HG02852 (cell line): ENCODE measurements around the gene CMTM1.

Source experiments
- ATAC-seq: cut with Tn5 transposase; IDR thresholded peaks from one replicate; pipeline ENCODE4 v1.9.1; 2021; ENCODE audit warnings: mild to moderate bottlenecking, moderate library complexity; ENCODE audit not compliant: unreplicated experiment

Gene CMTM1

DNA sequence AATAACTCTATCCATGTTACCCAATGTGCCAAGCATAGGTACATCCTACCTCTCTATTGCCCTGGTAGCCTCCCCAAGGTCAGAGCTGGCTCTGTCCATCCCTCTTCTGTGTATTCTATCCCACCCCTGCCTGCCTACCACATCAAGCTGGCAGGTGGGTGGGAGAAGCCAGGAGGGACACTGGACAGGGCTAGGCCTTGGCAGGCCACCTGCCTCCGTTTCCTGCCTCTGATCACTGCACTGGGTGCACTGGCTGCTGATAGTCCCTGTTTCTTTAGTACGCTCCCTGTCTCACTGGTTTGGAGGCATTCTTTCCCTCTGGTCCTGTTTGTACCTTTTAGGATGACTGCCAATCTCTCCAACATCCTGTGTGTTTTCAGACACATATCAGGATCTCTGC, 29.0 kb upstream of the CMTM1 start:
- ATAC-seq, result no peak

DNA sequence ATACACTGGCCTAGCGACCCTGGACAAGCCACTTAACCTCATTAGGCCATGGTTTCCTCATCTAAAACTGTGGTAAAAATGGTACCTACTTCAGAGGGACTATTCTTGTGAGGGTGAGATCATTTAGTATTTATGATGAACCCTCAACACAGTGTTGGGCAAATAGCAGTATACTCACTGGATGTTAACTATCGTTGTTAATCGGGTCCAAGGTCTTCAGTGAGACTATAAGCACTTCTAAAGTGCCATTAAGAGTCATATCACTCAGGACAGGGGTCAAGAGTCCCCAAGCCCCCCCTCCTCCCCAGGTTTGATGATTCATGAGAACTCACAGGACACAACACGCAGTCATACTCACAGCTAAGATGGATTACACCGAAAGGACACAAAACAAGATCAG, 27.3 kb upstream of the CMTM1 start:
- ATAC-seq, result no peak

- ATAC-seq, result peak; percentile 87
These were observed 26.4 kb upstream of the CMTM1 start for GRCh38 chr16:66539623-66540469.

DNA sequence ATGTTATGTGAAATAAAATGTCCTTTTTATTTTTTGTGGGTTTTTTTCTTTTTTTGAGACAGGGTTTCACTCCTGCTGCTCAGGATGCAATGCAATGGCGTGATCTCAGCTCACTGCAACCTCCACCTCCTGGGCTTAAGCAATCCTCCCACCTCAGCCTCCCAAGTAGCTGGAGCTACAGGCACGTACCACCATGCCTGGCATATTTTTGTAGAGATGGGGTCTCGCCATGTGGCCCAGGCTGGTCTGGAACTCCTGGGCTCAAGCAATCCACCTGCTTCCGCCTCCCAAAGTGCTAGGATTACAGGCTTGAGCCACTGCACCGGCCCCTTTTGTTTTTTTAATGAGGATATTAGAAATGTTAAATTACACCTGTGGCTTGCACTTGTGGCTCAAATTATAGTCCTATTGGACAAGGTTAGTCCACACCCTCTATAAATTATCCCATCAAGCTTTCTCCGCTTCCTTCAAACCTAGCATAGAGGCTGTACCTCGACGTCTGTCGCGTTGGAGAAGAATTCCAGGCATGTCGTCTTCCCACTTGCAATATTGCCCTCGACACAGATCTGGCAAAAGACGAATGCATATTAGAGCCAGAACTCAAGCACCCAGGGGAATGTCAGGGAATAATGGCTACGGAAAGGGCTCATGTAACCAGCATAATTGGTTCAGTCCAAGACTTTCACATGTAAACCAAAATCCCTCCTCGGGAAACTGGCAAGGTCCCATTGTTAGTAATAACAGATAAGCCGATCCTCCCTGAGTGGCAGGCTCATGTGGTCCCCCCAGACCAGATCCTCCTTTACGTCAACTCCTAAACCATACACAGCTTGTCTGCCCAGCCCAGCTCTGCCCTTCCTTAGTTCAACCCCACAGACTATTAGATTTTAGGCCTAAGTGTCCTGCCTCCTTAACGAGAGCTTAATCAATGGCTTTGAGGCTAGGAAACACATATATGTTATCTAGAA, 24.6 kb upstream of the CMTM1 start:
- no peak for ATAC-seq

DNA sequence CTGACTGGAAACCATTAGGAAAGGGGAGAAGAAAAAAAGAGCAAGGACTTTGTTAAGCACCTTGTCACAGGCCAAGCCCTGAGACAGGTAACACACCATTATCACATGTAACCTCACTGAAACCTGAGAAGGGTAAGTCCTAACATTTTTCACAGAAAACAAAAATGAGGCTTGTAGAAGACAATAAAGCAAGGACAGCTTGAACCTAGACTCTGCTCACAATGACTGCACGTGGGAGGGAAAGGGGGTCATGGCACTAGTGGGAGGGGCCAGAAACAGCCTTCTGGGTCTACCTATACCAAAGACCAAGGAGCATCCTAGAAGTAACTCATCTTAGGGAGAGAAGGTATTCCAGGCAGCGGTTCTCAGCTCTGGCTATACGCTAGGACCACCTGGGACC, 23.8 kb upstream of the CMTM1 start:
- ATAC-seq, result no peak

GRCh38 chr16:66543541-66543940, 22.7 kb upstream of the CMTM1 start:
- no peak for ATAC-seq

DNA sequence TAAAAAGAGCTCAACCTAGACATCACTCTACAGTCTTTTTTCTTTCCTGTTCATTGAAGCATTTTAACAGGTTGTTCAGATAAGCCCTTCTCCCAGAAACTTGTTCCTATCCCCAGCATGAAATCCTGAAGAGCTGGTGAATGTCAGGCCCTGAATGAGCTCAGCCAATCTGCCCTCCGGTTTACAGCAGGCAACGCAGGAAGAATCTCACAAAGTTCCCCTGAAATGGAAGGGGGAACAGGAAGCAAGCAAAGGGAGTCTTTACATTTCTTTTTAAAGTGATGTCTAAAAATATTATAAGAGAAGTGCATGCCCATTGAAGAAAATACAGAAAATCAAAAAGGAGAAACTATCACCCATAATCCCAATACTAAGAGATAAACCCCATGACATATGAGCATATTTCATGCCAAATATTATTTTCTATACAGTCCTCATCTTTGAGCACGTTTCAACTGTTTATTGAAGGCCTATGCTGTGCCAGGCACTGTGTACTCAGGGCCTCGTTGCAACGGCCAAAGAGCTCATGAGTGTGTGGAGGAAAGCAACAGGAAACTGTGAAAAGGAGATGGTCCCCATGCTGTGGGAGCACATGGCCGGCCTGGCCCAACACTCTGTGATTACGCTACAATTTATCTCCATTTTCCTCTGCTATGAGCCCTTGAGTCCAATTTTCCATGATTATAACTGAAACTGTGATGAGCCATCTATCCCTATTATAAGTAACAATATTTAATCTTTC, 22.1 kb upstream of the CMTM1 start:
- no peak for ATAC-seq

GRCh38 chr16:66547101-66547989, 18.9 kb upstream of the CMTM1 start:
- no peak for ATAC-seq

GRCh38 chr16:66548068-66548467, 18.2 kb upstream of the CMTM1 start:
- ATAC-seq, result no peak

GRCh38 chr16:66548868-66549267, 17.4 kb upstream of the CMTM1 start:
- ATAC-seq, result no peak

GRCh38 chr16:66549284-66550131, 16.7 kb upstream of the CMTM1 start, which contains the start of gene TK2:
TSS of gene TK2 (minus strand) at chr16:66550122. CDS start at chr16:66550061, 61 bp downstream.
- peak; percentile 42 for ATAC-seq

DNA sequence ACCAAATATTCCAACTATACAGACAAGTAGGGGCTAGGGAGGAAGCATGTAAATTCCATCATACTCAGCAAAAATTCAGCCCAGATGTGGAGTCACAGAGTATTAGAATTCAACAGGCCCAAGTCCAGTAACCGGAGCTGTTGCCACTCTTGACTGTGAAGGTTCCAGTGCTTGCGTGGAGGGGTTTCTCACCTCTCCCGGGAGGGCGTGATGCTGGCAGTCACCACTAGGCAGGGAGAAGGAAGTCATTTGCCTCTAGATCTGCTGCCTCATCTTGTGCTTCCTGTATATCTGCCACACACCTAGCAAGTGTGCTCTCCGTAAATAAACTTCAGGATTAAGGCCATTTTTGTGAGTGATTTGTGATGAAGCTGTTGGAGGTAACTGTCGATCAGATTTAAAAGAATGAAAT, 14.9 kb upstream of the CMTM1 start:
- ATAC-seq, result no peak

- ATAC-seq, result no peak
These were observed 14.4 kb upstream of the CMTM1 start for GRCh38 chr16:66551788-66552285.

DNA sequence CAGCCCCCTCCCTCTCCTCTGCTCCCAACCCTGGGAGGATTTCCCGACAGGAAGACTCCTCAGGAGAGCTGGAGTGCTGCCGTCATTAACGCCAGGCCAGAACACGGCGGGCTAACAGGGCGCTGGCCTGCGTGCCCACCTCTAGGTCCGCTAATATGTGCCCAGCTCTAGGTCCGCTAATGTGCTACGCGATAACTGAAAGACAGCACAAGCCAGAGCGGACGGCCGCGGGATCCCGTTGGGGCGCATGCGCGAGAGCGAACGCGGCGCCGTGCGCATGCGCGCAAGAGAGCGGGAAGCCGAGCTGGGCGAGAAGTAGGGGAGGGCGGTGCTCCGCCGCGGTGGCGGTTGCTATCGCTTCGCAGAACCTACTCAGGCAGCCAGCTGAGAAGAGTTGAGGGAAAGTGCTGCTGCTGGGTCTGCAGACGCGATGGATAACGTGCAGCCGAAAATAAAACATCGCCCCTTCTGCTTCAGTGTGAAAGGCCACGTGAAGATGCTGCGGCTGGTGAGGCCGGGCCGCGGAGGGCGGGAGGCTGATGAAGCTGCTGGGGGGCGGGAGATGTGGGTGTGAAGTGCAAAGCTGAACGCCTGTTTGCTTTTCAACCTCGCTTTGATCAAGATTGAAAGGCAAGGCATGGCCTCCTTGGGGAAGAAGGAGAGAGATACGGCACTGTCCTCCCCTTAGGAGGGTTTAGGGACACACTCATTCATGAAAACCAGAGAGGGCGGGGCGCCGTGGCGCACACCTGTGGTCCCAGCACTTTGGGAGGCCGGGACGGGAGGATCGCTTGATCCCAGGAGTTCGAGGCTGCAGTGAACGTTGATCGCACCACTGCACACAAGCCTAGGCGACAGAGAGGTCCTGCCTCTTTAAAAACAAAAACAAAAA, 13.7 kb upstream of the CMTM1 start, which contains the start of gene CKLF:
Gene CKLF (plus strand): TSS at position 291 of the 892 bp plus-strand sequence. CDS start 140 bp downstream, at position 431.
- ATAC-seq, result peak; percentile 64

- ATAC-seq, result no peak
These were observed 13.0 kb upstream of the CMTM1 start for GRCh38 chr16:66553223-66553622.

DNA sequence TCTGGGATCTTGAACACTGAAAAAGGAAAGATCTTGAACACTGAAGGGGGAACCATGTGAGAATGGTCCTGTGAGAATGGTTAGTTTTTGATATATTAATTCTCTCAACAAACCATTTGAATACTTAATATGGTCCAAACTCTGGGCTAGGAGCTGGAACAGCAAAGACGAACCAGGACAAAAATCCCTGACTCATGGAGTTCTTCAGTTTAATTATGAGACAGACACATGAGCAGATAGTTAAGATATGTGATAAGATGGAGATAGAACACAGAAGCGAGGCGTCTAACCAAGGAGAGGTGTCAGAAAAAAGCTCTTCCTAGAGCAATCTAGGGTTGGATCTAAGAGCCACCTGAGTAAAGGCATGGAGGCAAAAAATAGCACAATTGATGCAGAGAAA, 12.2 kb upstream of the CMTM1 start:
- ATAC-seq, result no peak

GRCh38 chr16:66554495-66554894, 11.7 kb upstream of the CMTM1 start:
- ATAC-seq, result no peak

GRCh38 chr16:66560107-66560506, 6.1 kb upstream of the CMTM1 start:
- ATAC-seq, result no peak
